Esophagus squamous epithelium (tissue), 4 donors: ENCODE results near the gene SMYD2.

Experiments used
- CTCF ChIP-seq, 6 experiments: fragments of 450-650 bp in 4 of 6; fragments of 200-600 bp in 2 of 6; sonication (generic) in 2 of 6; IDR thresholded peaks; one replicate each; pipeline ENCODE4 v1.5.1; 2016 to 2019; ENCODE audit warnings: antibody characterized with exemption in 6 of 6, mild to moderate bottlenecking in 4 of 6, moderate library complexity in 4 of 6
- POLR2A ChIP-seq, 4 donors: fragments of 450-650 bp; IDR thresholded peaks; one replicate each; pipeline ENCODE4 v1.6.1; 2017; ENCODE audit warnings: antibody characterized with exemption in 4 of 4, mild to moderate bottlenecking in 4 of 4, moderate library complexity in 3 of 4

GRCh38 chr1:214384373-214385079 lies 103.6 kb downstream of the SMYD2 start:
- no peak for TF ChIP-seq CTCF (IDR thresholded peaks at IDR 0.05)
- TF ChIP-seq POLR2A (IDR thresholded peaks at IDR 0.05), result no peak
